Activated CD4-positive, alpha-beta T cell treated with anti-CD3 and anti-CD28 coated beads for 4 hours (primary cell): ENCODE results near the gene ADAMTSL2.

Experiments used
- DNase-seq, 2 donors: peaks; one replicate each; pipeline ENCODE4 v3.0.0-alpha.2; 2020

The ADAMTSL2 gene

DNA sequence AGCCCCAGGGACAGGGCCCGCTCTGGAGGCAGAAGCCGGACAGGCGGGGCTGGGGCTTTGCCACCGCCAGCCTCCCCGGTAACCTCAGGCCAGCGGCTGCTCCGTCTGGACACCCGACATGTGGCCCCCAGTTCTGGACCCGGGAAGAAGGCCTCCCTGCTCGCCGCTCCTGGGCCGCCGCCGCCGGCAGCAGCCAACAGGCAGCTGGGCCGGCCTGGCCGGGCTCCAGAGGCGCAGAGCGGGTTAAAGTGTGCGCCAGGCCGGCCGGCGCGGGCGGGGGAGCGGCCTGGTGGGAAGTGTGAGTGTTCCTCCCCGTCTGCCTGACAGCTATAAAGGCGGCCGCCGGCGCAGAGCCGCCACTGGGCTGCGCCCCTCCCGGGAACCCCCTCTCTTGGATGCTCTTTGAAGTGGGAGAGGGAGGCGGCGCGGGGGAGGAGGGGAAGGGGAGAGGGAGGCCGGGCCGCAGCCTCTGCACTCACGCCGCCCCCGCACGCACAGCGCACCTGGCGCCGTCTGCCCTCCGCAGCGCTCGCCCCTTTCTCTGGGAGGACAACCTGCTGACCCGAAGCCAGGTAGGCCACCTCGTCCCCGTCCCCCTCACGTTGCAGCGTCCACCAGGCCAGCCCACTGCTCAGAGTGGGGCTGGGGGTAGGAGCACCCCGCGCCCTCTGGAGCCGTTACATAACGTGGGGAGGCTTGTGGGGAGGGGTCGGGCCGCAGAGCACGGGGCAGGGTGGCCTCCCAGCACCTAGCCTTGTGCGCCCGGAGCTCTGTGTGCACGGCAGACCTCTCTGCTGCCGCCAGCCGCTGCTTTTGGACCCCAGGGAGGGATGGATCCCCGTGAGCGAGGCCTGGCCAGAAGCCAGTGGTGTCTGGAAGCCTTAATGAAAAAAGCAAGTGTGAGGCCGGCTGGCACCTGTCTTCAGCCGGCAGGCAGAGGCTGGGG, at the start of gene ADAMTSL2:
ADAMTSL2 (plus strand) TSS at position 359 of the 946 bp plus-strand sequence. CDS start 2,009 bp downstream, outside the sequence.
- DNase-seq = peak; percentile 63 to 76

DNA sequence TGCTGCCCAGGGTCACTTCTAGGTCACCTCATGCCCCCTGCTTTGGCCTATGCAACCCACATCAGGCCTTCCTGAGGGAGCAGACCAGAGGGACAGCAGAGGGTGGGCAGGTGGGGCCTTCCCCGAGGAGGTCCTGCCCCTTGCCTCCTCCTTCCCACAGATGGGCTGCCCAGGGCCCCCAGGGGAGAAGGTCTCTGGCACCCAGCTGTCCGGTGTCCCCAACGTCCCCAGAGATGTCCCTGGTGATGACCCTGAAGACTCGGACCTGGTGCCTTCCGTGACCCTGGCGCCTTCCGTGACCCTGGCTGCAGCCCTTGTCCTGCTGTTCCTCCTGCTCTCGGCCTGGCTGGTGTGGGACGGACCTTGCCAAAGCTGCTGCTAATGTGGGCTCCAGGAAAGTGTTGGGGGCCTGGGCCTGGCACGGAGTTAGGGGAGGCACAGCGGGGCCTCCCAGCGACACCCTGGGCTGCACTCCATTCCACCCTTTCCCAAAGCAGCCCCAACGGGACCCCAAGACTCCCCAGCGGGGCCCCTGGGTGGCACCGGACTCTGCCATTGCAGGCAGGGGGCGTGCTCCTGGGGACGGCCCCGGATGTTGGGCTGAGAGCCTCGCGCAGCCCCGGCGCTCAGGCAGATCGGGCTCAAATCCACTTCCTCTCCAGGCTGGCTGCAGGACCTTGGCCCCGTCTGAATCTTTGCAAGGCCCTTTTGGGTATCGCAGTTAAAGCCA, 48.8 kb upstream of the ADAMTSL2 start:
- DNase-seq = no peak

DNA sequence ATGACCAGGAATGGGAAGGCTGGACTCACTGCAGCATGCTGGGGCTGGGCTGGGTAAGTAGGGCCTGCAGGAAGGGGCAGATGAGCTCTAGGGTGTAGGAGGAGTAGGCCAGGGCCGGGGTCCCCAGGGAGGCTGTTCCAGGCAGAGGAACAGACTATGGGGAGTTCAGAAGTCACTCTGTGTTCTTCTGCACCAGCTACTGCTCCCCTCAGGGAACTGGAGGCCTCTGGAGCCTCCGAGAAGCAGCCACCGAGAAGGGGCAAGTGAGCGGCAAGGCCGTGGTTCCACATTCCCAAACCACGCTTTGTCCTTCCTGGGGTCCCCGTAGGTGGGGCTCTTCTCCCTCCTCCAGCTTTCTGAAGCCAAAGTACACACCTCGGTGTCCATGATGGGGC, 47.2 kb upstream of the ADAMTSL2 start:
- DNase-seq = no peak

DNA sequence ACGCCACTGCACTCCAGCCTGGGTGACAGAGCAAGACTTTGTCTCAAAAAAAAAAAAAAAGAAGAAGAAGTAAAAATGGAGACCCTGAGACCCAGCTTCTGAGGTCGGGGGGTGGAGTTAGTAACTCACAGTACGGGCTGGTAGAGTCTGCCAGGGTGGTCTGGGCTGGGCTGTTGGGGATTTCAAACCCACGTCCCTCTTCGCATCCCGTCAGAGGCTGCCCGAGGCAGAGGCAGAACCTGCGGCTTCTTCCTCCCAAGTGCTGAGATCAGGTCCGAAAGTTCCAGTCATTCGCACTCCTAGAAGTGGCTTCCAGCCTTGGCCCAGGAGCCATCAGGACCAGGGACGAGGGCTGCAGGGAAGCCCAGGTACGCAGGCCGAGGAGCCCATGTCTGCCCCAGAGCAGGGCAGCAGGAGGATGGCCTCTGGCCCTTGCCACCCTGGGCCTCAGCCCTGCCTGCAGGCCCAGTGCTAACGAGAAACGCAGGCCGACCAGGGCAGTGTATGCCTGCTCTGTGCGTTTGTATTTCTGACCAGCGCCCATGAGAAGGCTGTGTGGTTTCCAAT, 45.7 kb upstream of the ADAMTSL2 start:
- no peak for DNase-seq

DNA sequence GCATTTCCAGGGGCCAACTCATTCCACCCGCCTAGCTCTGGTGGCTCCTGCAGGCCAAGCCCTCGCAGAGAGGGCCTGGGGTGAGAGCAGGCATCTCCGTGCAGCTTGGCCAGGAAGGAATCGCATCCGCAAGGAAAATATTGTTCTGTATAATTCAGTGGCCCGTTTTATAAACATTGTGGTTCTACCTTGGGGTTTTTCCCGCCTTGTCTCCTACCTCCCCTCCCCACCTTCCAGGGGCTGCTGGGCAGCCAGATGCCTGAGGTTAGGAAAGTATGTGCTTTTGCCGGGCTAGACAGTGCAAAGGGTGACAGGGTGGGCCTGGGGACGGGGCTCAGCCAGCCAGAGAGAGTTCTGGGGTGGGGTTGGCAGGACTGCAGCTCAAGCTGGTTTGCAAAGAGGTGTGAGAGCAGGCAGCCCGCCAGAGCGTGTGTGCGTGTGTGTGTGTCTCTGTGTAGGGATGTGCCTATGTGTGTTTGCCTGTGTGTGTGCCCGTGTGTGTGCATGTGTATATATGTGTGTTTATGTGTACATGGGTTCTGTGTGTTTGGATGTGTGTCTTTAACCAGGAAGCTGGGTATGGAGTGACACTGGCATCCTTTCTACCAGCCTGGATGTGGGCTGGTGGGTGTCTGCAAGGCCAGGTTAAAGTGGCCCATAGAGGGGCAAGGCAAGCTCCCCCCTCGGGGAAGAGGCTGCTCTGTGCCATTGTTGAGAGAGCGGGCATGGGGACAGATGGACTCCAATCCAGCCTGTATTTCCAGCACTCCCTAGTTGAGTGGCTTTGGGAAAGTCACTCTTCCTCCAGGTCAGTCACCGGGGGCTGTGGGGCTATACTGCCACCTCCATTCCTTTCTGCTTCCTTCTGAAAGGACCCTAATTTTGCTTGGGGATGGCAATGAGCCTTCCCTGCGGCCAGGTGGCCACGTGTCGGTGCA, 45.0 kb upstream of the ADAMTSL2 start:
- no peak for DNase-seq

DNA sequence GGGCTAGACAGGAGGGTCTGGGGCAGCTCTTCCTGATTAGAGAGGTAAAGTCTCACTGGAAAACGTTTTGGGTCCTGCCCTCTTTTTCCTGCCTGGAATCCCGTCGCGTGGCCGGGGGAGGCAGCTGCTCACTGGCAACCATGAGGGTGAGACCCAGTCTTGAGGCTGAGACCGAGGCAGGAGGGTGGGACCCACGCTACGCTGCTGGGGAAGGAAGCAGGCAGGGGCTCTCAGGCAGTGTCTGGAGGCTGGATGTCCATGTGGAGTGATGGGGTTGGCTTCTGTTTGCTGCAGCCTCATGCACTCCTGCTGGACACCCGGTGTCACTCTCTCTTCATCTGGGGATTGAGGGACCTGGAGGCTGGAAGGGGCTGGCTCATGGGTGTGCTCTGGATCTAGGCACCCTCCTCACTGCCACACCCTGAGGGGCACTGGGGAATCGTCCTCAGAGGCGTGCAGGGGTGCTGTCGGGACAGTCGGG, 44.3 kb upstream of the ADAMTSL2 start:
- DNase-seq = no peak

DNA sequence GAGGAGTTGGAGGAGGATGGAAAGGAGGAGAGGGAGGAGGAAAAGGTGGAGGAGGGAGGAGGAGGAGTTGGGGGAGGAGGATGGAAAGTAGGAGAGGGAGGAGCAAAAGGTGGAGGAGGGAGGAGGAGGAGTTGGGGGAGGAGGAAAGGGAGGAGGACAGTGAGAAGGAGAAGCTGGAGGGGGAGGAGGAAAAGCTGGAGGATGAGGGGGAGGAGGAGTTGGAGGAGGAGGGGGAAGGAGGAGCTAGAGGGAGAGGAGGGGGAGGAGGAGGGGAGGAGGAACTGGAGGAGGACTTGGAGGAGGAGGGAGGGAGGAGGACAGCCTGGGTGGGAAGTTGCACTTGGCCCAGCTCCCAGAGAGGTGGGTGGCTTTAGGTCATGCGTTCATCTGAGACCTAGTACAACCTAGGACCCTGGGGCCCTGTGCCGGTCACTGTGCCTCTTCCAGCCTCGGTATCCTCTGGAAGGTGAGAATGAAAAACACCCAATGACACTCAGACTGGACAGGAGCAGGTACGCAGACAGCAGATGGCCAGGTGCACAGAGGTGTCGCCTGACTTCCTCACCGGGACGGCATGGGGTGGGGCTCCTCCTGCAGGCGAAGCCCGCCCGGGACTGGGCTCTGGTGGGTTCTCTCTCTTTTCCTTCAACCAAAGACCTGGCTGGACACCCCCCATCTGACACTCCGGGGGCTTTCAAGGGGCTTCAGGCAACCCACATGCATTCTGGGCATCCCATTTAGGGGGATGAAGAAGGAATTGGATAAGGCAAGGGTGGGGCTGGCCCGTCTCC, 43.4 kb upstream of the ADAMTSL2 start:
- no peak for DNase-seq

DNA sequence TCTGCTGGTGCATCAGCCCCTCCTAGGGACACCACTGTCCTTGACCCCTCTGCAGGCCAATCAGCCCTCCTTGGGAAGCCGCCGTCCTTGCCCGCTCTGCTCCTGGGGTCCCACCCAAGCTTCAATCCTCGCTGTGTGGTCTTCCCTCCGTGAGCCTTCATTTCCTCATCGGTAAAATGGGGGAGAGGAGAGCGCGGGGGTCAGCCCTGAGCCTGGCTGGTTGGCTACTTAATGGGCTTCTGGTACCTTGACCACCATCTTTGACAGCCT, 42.9 kb upstream of the ADAMTSL2 start:
- DNase-seq = no peak

DNA sequence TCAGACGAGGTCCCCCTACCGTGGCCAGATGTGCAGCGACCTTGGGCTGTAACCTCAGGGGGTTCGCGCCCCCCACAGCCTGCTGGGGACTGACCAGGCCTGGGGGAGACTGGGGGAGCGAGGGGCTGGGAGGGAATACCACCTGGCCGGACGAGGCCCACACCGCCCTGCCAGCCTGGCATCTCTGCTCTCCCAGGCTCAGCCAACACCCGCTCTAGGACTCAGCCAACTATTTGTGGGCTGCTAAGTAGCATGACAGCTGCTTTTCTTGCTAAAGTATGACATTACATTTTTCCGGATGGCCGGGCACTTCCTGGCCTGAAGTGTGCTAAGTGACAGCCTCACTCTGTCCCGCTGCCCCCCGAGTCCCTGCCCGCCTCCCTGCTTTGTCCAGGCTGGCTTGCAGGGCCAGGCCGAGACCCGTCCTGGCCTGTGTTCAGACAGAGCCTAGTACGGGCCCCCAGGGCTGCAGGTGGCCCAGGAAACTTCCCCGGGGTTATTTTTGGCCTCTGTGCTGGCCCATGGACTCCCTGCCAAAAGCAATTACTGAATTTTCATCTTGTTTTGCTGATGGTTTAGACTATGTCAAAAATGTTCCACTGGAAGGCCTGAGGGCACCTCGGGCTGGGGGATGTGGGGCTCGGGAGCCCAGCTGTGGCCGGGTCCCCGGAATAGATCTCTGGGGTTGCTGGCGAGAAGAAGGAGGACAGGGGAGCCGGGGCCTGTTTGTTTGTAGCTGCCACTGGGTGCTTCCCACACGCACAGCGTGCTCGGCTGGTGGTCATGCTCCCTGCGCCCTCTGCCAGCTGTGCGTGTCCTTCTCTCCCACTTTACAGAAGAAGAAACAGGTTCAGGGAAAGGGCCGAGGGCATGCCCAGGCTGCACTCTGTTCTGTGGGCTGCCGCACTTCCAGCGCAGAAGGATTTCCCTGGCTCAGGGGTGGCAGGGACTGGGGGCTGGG, 42.2 kb upstream of the ADAMTSL2 start:
- DNase-seq = no peak

DNA sequence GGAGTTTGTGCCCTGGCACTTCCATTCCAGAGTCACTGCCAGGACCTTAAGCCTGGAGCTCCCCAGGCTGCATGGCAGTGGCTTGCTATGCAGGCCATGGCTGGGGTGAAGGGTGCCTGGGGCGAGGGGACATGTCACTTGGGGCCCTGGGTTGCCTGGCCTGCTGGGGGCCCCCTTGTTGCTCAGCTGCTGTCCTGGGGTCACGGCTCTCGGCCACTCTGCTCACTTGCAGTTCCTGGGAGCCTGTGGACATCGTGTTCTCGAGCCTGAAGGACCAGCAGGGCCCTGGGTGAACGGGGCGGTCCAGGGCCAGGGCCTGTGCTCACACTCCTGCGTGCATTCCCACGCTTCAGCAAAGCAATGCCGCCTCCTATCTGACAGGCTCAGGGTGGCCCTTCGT, 41.1 kb upstream of the ADAMTSL2 start:
- DNase-seq = no peak

DNA sequence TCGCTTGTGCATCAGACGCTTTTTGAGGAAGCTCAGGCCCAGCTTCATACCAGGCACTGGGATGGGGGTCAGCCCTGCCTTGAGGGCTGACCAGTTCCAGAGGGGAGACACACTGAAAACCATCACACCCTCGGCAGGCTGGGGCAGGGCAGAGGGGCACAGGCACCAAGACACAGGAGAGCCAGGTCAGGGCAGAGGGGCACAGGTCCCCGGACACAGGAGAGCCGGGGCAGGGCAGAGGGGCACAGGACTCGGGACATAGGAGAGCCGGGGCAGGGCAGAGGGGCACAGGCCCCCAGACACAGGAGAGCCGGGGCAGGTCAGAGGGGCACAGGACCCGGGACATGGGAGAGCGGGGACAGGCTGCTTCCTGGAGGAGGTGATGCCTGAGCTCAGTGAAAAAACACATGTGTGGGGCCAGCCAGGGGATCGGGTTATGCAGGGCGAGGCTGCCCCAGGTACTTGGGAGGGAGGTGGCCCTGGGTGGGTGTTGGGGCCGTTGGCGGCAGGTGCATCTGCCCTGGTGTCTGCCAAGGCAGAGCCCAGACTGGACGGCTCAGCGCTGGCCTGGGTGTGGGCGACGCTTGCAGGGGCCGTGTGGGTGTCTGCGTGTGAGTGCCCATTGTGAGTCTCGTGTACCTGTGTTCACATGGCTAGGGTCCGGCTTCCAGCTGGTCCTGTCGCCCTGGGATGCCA, 40.5 kb upstream of the ADAMTSL2 start:
- DNase-seq = no peak

DNA sequence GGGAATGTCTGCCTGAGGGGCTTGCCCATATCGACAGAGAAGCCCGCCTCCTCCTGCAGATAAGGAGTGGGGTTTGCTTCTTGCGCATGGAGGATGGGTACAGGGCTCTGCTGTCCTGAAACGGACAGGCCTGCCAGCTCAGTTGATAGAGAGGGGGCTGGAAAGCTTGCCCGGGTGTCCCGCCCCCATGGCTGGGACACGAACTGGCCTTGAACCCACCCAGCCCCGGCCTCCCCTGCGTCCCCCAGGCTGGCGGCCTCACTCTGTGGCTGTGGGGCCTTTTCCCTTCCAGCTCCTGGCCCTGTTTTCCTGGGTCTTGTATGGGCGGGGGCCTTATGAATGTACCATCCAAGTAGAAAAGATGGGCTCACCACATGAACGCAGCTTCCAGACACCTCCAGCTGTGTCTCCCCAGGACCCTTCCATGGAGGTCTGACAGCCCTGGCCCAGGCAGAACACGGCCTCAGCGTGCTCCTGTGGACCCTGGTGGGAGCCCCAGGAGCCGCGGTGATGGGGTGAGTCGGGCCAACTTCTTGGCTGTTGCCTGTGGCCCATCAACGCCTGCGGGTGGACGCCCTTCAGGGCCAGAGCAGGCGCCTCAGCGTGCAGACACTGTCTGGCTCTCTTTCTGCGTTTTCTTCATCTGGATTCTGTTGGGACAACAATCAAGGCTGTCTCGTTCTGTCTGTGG, 39.7 kb upstream of the ADAMTSL2 start:
- no peak for DNase-seq

DNA sequence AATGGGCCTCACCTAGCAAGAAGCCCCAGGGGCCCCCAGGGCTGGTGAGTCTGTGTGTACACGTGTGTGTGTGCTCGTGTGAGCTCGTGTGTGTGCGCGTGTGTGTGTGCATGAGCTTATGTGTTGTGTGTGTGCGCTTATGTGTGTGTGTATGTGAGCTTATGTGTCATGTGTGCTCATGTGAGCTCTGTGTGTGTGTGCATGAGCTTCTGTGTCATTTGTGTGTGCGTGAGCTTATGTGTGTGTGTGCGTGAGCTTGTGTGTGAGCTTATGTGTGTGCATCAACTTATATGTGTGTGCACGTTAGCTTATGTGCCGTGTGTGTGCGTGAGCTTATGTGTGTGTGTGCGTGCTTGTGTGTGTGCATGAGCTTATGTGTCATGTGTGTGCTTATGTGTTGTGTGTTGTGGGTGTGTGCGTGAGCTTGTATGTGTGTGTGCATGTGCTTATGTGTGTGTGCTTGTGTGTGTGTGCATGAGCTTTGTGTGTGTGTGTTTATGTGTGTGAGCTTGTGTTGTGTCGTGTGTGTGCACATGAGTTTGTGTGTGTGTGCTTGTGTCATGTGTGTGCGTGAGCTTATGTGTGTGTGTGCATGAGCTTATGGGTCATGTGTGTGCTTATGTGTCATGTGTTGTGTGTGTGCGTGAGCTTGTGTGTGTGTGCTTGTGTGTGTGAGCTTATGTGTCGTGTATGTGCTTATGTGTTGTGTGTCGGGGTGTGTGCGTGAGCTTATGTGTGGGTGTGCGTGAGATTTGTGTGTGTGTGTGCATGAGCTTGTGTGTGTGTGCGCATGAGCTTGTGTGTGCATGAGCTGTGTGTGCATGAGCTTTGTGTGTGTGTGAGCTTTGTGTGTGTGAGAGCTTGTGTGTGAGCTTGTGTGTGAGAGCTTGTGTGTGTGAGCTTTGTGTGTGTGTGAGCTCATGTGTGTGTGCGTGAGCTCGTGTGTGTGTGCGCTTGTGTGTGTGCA, 38.9 kb upstream of the ADAMTSL2 start:
- no peak for DNase-seq

DNA sequence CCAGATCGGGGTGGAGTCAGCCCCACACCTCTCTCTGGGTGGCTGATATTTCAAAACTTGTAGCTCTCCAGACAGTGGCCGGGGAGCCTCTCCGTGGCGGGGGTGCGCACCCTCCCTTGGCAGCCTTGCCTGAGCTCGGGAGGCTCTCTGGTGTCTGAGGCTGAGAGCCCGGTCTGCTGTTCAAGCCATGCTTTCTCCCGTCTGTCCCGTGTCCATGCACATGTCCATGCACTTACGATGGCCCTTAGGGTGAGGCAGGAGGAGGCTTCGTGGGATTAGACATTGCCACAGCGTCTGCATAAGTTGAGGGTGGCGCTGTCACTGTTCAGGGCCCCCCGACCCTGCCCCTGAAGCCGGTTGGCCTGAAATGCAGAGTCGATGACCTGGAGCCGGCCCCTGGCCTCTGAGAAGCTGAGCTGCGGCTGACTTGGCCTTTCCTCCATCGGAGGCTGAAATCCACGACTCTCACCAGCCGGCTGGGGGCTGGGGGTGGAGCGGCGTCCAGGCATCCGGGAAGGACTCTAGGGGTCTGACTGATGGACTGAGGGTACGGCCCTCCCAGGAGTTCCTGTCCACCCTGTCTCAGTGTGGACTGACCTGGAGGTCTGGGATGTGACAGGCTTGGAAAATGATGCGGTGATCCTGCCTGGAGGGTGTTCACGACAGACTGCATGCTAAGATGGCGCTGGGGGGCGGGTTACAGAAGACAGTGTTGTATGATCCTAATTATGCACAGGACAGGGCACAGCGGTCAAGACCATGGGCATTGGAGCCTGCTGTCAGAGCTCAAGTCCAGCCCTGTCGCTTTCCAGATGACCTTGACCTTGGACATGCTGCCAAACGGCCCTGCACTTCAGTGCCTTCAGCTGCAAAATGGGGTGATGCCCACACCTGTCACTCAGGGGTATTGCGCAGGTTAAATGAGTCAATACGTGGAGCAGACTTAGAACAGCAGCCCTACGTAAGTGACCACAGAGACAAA, 37.4 kb upstream of the ADAMTSL2 start:
- no peak for DNase-seq

DNA sequence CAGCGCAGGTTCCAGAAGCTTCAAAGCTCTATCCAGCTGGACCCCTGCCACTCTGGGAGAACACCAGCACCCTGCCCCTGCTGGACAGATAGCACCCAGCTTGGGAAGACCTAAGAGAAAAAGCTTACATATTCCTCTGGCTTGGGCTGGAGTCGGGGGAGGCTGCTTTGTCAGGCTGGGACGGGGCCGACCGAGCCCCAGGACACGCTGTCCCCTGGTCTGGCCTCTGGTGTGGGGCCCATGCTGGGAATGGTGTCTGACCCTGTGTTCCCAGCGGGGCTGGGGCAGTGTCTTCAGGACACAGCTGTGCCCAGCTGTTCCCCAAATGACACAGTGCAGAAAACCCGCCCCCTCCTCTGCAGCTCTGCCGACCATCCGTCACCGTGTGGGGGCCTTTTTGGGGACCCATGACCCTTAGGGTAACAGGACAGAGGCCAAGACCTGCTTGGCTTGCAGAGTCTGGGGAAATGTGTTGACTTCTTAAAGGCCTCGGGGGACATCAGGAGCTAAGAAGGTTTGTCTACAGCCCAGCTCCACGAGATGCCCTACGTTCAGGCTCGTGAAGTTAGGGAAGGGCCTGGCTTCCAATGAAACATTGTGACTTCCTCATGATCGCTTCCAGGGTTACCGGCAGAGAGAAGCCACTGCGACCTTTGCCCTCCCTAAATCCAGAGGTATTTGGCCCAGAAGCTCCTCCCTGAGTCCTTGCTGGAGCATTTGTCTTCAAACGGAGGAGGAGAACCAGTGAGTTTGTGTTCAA, 35.2 kb upstream of the ADAMTSL2 start:
- DNase-seq = no peak

DNA sequence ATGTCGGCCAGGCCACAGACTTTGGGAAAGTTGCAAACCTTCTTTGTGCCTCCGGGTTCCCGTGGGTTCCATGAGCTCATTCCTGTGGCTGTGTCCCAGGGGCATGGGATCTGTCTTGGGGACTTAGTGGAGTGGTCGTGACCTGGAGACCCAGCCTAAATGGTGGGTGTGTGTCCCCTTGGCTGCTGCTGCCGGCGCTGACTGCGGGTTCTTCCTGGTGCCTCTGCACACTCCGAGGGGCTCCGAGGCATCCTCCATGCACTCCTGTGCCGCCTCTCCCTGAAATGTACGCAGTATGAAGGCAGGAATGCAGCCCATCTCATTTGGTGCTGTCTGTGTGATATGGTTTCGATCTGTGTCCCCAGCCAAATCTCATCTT, 34.6 kb upstream of the ADAMTSL2 start:
- no peak for DNase-seq
